DND-41 (cell line): Measurements from ENCODE around the gene C1QTNF6.

Experiments
- CTCF ChIP-seq: IDR thresholded peaks from 2 replicates; pipeline ENCODE4 v1.5.1; 2012; ENCODE audit warnings: borderline replicate concordance, low read length, moderate library complexity, mild to moderate bottlenecking; ENCODE audit not compliant: poor library complexity, severe bottlenecking; ENCODE audit errors: extremely low read depth
- EZH2 ChIP-seq: IDR thresholded peaks from 3 replicates; pipeline ENCODE4 v1.6.1; 2012; ENCODE audit warnings: borderline replicate concordance, low read depth, mild to moderate bottlenecking, moderate library complexity, low read length, inconsistent platforms; ENCODE audit not compliant: severe bottlenecking

GRCh38 chr22:37154925-37155712 lies 32.9 kb downstream of the C1QTNF6 start:
- TF ChIP-seq CTCF = no peak
- no peak for TF ChIP-seq EZH2
